Measurements from ENCODE around the gene SQSTM1. TPM values are rescaled to one million over a fixed set of nuclear protein-coding genes. Genes with fewer than 3 reads are reported as not detected.
"Not testable (repeated sequence)": the region's sequence is repeated elsewhere in the genome, so short reads cannot be mapped to it uniquely, and the experiment has no call there.

Gene SQSTM1
- total and polyA plus RNA-seq, 5 experiments from 2014 or later = 144 to 370 (median 157) TPM

DNA sequence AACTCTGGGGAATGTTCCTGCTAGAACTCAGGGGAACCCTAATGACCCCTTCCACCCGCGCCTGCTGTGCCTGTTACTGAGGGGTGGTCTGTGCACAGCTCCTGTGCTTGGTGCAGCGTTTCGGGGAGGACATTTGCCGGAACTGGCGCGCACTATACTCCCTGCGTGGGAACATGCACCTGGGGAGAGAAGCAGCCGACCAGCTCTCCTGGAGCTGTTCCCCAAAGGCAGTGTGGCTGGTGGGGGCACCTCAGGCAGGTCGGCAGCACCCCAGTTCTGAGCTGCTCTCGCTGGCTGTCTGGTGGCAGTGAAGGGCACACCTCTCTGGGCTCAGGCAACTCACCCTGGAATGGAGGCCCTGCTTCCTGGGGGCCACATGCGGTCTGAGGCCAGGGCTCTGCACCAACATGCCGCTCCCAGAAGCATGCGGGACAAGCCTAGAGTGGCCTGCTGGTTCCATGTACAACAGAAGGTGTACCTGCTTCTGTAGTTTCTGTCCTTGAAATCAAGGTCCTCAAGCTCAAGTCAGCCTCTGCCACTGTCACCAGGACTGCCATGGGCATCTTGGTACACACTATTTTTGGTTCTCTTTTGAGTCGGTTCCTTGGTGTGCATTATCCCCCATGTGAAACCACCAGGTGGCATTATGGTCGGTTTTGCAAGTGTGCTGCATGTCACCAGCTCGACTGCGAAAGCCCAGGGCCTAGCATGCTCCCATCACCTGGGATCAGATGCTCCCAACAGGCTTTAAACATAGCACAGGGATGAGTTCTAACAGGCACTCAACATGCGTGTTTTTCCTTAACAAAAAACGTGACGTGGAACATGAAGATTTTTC lies 45.8 kb downstream of the SQSTM1 start:
- H3K36me3 Mint-ChIP-seq = peaks cover 0 to 24% (median 8%) of the 10 kb centered on the region in 3 donors
- ATAC-seq = peak in 1 of 2 donors; percentile 37
- no peak overlapping the region for H3K4me3 Mint-ChIP-seq
- no peak for DNase-seq
- peak overlapping the region in 5 of 10 donors; percentile 25 to 79 (median 34) for H3K27ac Mint-ChIP-seq
- peaks cover 0 to 2% (median 0%) of the 10 kb centered on the region in 4 donors for H3K4me1 Mint-ChIP-seq
- no peaks in the 10 kb centered on the region for H3K9me3 Mint-ChIP-seq
- POLR2A ChIA-PET = no interaction called here
- H3K27me3 Mint-ChIP-seq = no peaks in the 10 kb centered on the region

DNA sequence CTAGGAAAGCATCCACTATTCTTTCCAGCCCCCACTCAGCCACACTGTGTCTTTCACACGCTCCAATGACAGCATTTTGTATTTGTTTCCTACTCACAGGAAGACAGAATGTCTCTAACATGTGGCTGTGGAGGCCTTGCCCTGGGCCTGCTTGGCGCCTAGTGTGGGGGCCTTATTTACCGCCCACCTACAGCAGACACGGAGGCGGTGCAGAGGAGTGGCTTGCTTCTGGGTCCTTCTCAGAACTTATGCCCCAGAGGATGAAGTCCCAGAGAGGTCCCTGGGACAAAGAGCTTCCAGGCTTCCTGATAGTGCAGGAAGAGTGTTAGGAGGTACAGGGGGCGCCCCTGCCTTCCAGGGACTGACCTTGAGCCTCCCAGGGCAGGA lies 46.4 kb downstream of the SQSTM1 start:
- peaks cover 0 to 25% (median 8%) of the 10 kb centered on the region in 3 donors for H3K36me3 Mint-ChIP-seq
- POLR2A ChIA-PET = no interaction called here
- DNase-seq (no peak), ATAC-seq (no peak)
- H3K27me3 Mint-ChIP-seq = no peaks in the 10 kb centered on the region
- H3K4me3 Mint-ChIP-seq = no peak overlapping the region
- peak overlapping the region in 7 of 10 donors; percentile 26 to 88 (median 68) for H3K27ac Mint-ChIP-seq
- H3K9me3 Mint-ChIP-seq = no peaks in the 10 kb centered on the region
- peaks cover 0 to 2% (median 0%) of the 10 kb centered on the region in 4 donors for H3K4me1 Mint-ChIP-seq

DNA sequence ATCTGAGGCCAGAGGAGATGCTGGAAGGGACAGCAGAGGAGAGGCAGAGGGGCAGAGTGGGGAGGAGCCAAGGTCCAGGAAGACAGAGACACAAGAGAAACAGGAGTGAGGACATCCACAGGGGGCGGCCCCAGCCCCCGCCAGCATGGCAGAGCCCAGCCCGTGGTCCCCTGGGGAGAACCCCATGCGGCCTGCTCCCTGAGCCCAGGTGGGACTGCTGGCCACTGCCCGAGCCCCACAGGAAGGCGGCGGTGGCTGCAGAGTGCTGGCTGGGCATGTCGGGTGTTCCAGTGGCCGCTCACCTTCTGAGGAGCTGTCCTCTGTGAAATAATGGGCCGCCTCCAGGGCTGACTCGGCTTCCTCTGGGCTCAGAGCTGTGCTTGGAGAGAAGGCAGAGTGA lies 46.8 kb downstream of the SQSTM1 start:
- H3K36me3 Mint-ChIP-seq = peaks cover 0 to 28% (median 8%) of the 10 kb centered on the region in 3 donors
- ATAC-seq (no peak), DNase-seq (no peak)
- no peak overlapping the region for H3K4me3 Mint-ChIP-seq
- H3K9me3 Mint-ChIP-seq = no peaks in the 10 kb centered on the region
- H3K4me1 Mint-ChIP-seq = peaks cover 0 to under 1% (median 0%) of the 10 kb centered on the region in 4 donors
- peak overlapping the region in 4 of 10 donors; percentile 52 to 88 (median 74) for H3K27ac Mint-ChIP-seq
- POLR2A ChIA-PET = no interaction called here
- no peaks in the 10 kb centered on the region for H3K27me3 Mint-ChIP-seq

DNA sequence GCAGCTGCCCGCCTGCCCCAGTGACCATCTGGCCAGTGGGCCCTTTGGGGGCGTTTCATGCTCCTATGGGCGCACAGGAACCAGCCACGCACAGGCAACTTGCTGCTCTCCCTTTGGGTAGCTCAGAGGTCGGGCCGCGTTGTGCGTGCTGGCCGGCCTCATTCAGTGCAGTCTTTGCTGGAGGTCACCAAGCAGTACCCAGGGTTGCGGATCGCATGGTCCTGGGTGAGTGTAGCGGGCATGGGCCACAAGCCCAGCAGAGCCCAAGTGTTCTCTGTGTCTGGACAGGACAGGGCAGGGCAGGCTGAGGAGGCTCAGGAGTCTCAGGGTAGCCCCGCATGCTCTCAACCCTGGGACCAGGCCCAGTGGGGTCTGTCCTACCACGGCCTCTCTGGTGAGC lies 47.8 kb downstream of the SQSTM1 start:
- Mint-ChIP-seq H3K27me3 (no peaks in the 10 kb centered on the region), H3K9me3 (no peaks in the 10 kb centered on the region), H3K36me3 (peaks cover 0 to 24% (median 8%) of the 10 kb centered on the region in 3 donors), H3K4me1 (no peaks in the 10 kb centered on the region), H3K4me3 (no peak overlapping the region), H3K27ac (peak overlapping the region in 4 of 10 donors; percentile 41 to 79 (median 52))
- POLR2A ChIA-PET = no interaction called here
- DNase-seq (no peak), ATAC-seq (no peak)

DNA sequence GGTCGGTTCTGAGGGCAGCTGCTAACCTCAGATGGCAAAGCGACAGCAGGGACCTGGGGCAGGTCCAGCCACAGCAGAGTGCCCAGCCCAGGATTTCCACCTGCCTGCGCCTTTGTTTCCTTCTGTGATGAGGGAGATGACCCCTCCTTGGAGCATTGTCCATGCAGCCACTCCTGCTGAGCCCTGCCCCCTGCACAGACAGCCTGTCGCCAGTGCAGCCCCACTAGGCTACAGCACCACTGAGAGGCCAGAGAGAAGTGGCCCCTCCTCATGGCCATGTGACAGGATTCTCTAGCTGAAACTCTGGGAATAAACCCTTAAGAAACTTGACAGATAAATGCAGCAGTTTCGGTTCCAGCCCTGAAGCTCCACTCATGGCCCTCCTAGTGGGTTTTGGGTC lies 48.4 kb downstream of the SQSTM1 start:
- H3K27me3 Mint-ChIP-seq = no peaks in the 10 kb centered on the region
- H3K4me1 Mint-ChIP-seq = no peaks in the 10 kb centered on the region
- peak overlapping the region in 1 of 10 donors; percentile 48 for H3K27ac Mint-ChIP-seq
- no peak overlapping the region for H3K4me3 Mint-ChIP-seq
- no peaks in the 10 kb centered on the region for H3K9me3 Mint-ChIP-seq
- no peak for ATAC-seq
- POLR2A ChIA-PET = no interaction called here
- DNase-seq = no peak
- peaks cover 0 to 27% (median 8%) of the 10 kb centered on the region in 3 donors for H3K36me3 Mint-ChIP-seq

DNA sequence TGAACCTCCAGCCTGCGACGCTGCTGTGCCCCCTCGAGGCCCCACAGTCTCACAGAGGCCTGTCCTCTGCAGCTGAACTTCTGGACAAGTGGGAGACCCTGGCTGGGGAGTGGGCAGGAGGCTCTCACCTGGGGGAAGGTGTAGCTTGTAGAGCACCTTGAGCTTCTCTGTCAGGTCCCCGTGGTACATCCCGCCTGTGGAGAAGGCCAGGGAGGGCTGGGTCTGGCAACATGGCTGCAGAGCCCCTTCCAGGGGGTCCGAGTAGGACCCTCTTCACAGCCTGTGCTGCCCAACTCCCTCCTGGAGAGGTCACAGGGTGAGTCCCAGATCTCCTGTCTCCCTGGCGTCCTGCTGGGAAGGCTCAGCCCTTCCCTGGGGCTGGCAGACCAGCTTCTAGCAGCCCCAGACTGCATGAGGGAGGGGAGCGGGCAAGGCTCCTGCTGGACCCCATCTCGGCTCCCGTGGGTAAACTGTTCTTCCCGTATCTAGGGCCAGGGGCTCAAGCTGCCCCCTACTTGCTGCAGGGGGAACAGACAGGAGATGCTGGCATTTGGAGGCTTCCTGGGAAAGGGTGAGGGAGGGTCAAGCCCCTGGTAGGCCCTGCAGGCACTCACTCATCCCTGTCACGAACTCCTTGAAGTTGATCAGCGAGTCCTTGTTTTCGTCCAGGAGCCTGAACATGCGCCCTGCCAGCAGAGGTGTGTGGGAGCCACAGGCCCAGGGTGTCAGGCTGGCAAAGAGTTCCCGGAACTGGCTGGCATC lies 49.1 kb downstream of the SQSTM1 start:
- DNase-seq = no peak
- Mint-ChIP-seq H3K4me1 (no peaks in the 10 kb centered on the region), H3K27me3 (no peaks in the 10 kb centered on the region), H3K36me3 (peaks cover 0 to 31% (median 8%) of the 10 kb centered on the region in 3 donors), H3K27ac (no peak overlapping the region), H3K9me3 (no peaks in the 10 kb centered on the region), H3K4me3 (no peak overlapping the region)
- ATAC-seq = no peak
- POLR2A ChIA-PET = no interaction called here

DNA sequence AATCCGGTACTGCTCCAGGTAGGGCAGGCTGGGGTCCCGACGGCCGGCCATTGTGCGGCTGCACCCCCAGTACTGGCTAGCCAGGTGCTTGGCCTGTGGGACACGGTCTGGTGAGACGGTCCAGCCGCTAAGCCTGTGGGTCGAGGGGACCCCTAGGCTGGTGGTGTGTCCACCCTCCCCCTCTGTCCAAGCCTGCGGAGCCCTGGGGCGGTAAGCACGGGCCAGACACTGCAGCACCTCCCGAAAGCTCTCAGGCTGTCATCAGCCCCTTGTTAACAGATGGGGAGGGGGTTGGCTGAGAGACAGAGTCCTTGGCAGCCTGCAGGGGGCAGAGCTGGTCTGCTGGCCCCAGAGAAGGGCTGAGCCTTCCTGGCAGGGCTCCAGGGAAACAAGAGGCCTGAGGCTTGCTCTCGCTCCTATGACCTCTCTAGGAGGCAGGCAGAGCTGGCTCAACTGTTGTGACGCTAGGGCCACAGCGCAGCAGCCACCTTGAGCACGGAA lies 49.7 kb downstream of the SQSTM1 start:
- ATAC-seq (no peak), DNase-seq (no peak)
- no peak overlapping the region for H3K4me3 Mint-ChIP-seq
- H3K9me3 Mint-ChIP-seq = no peaks in the 10 kb centered on the region
- POLR2A ChIA-PET = interaction anchor here (1.1 kb wide), 1 partner anchor 53 kb away, joined by 5 read pairs; no protein-coding TSS in a partner anchor
- no peak overlapping the region for H3K27ac Mint-ChIP-seq
- peaks cover 0 to 34% (median 10%) of the 10 kb centered on the region in 3 donors for H3K36me3 Mint-ChIP-seq
- H3K27me3 Mint-ChIP-seq = no peaks in the 10 kb centered on the region
- H3K4me1 Mint-ChIP-seq = no peaks in the 10 kb centered on the region

GRCh38 chr5:179870952-179871351 lies 50.2 kb downstream of the SQSTM1 start:
- POLR2A ChIA-PET = interaction anchor here (1.1 kb wide), 1 partner anchor 53 kb away, joined by 5 read pairs; no protein-coding TSS in a partner anchor
- ATAC-seq = no peak

GRCh38 chr5:179871533-179871932 lies 50.8 kb downstream of the SQSTM1 start:
- not testable (repeated sequence) for DNase-seq, H3K4me1 Mint-ChIP-seq, H3K4me3 Mint-ChIP-seq, ATAC-seq, H3K27me3 Mint-ChIP-seq, H3K27ac Mint-ChIP-seq, H3K9me3 Mint-ChIP-seq
- peaks cover 0 to 44% (median 13%) of the 10 kb centered on the region in 3 donors for H3K36me3 Mint-ChIP-seq
- POLR2A ChIA-PET = interaction anchor here (1.1 kb wide), 1 partner anchor 54 kb away, joined by 5 read pairs; no protein-coding TSS in a partner anchor

More at GRCh38 chr5:179870952-179871351, 50.2 kb downstream of the SQSTM1 start:
- no peaks in the 10 kb centered on the region for H3K9me3 Mint-ChIP-seq
- no peaks in the 10 kb centered on the region for H3K27me3 Mint-ChIP-seq
- no peak for DNase-seq
- no peak overlapping the region for H3K4me3 Mint-ChIP-seq
- peaks cover 0 to 38% (median 11%) of the 10 kb centered on the region in 3 donors for H3K36me3 Mint-ChIP-seq
- H3K4me1 Mint-ChIP-seq = no peaks in the 10 kb centered on the region
- H3K27ac Mint-ChIP-seq = peak overlapping the region in 1 of 10 donors; percentile 28

GRCh38 chr5:179872055-179872827 lies 51.5 kb downstream of the SQSTM1 start:
- no peak overlapping the region for H3K27ac Mint-ChIP-seq
- H3K4me1 Mint-ChIP-seq = no peaks in the 10 kb centered on the region
- H3K9me3 Mint-ChIP-seq = no peaks in the 10 kb centered on the region
- POLR2A ChIA-PET = no interaction called here
- no peaks in the 10 kb centered on the region for H3K27me3 Mint-ChIP-seq
- DNase-seq (no peak), ATAC-seq (no peak)
- peaks cover 0 to 44% (median 13%) of the 10 kb centered on the region in 3 donors for H3K36me3 Mint-ChIP-seq
- H3K4me3 Mint-ChIP-seq = no peak overlapping the region

DNA sequence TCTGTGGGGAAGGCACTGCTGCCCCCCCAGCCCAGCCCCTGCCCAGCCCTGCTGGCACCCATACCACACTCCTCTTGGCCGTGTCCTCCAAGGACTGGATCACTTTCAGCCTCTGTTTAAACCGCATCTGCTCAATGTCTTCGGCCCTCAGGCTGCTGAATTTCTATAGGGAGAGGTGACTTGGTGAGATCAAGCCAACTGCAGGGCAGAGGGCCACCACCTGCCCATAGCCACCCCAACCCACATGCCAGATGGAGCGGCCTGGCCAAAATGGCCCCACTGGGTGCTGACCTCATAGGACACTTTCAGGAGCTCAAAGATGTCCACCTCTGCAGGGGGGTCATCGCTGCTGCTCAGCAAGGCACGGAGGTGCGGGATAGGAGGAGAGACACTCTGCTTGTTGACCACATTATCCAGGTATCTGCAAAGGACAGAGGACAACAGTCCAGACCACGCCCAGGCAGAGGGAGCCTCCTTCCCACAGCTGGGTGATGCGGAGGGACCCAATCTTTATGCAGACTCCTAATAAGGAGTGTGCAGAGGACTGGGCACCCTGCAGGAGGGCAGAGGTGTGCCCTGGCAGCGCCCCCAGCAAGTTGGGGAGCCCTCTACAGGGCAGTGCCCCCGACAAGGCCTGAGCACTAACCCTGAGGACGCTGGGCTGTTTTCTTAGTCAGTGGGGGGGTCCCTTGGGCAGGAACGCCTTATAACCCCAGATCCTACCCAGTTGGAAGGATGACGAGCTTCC lies 52.3 kb downstream of the SQSTM1 start:
- DNase-seq (no peak), ATAC-seq (no peak)
- H3K27ac Mint-ChIP-seq = no peak overlapping the region
- peaks cover 0 to 47% (median 13%) of the 10 kb centered on the region in 3 donors for H3K36me3 Mint-ChIP-seq
- H3K9me3 Mint-ChIP-seq = no peaks in the 10 kb centered on the region
- no peak overlapping the region for H3K4me3 Mint-ChIP-seq
- peaks cover 0 to 3% (median 0%) of the 10 kb centered on the region in 4 donors for H3K4me1 Mint-ChIP-seq
- no peaks in the 10 kb centered on the region for H3K27me3 Mint-ChIP-seq
- POLR2A ChIA-PET = no interaction called here

All from naive thymus-derived CD8-positive, alpha-beta T cell (primary cell).